Mesodermal cell (in vitro differentiated cells): ENCODE data around the gene C5orf47.

Experiments used
- H3K27ac ChIP-seq: 2 replicates; pipeline ENCODE4 v1.7.0; 2013; ENCODE audit warnings: mild to moderate bottlenecking, low read depth, low read length, moderate library complexity; ENCODE audit not compliant: severe bottlenecking
- H3K36me3 ChIP-seq: 2 replicates; pipeline ENCODE4 v1.7.1; 2013; ENCODE audit warnings: mild to moderate bottlenecking, low read length, moderate library complexity; ENCODE audit not compliant: control insufficient read depth, insufficient read depth
- H3K4me1 ChIP-seq: one replicate; pipeline ENCODE4 v1.7.1; 2013; ENCODE audit warnings: mild to moderate bottlenecking, low read length; ENCODE audit not compliant: insufficient read depth, control insufficient read depth, poor library complexity, severe bottlenecking
- H3K4me3 ChIP-seq: 2 replicates; pipeline ENCODE4 v1.7.0; 2013; ENCODE audit warnings: low read length, control low read depth, mild to moderate bottlenecking; ENCODE audit not compliant: insufficient read depth, poor library complexity, severe bottlenecking; ENCODE audit errors: extremely low read depth
- H3K9me3 ChIP-seq: 2 replicates; pipeline ENCODE4 v1.7.1; 2013; ENCODE audit warnings: mild to moderate bottlenecking, low read length, moderate library complexity; ENCODE audit not compliant: control insufficient read depth
- WGBS, 2 experiments: methylation state at CpG; one replicate each; pipeline ENCODE4 v1.1.5; 2013; ENCODE audit warnings: missing lambda C conversion rate in 2 of 2; ENCODE audit not compliant: insufficient coverage in 2 of 2; 5-methylcytosine and 5-hydroxymethylcytosine counted together

The C5orf47 gene

DNA sequence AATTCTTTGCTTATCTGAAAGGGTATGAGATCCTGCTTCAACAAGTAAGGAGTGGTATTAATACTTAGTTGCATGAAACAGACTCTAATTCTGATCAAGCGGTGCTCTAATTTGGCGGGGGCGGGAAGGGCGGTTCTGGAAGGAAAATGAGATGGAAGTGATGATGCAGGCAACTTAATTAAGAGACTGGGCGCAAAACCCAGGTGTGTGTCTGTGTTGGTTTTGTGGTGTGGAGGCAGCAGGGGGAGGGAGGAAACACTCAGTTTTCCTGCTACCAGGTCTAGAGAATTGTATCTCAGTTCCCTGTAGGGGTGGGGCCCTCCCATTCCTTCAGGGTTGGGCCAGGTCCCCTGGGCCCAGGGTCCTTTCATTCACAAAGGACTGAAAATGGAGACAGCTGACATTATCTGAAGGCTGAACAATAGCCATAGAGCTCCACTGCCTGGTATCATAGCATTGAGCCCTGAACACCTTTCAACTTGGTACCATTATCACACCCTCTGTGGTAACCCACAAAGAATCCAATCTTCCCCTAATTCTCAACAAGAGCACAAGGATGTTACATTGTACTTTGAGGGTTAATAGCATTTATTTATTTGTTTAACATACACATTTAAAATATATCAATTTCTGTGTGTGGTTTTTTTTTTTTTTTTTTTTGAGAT lies 17.2 kb upstream of the C5orf47 start:
- Histone ChIP-seq H3K4me3 (no peak overlapping the region), H3K4me1 (peaks cover 28% of the 10 kb centered on the region), H3K36me3 (no peaks in the 10 kb centered on the region), H3K27ac (no peak overlapping the region), H3K9me3 (no peaks in the 10 kb centered on the region)
- WGBS, 2 experiments: 94 to 95% methylated on average over 5 of the region's 5 CpGs

DNA sequence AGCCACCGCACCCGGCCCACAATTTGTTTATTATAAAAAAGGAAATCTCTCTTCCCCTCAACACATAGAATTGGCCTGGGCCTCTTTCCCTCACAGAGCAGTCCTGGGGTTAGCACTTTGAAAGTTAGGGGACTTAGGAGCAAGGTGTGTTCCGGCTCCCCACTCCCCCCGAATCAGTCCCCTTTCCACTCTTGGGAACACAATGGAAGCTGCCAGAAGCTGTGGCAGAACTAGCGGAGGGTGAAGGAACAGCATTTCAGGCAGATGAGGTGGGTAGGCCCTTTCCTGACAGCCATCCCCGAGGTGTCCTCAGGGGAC lies 16.4 kb upstream of the C5orf47 start:
- WGBS, 2 experiments: 63 to 83% methylated on average over 1 to 2 of the region's 6 CpGs
- H3K27ac ChIP-seq: no peak overlapping the region
- no peak overlapping the region for H3K4me3 ChIP-seq
- no peaks in the 10 kb centered on the region for H3K9me3 ChIP-seq
- H3K36me3 ChIP-seq: no peaks in the 10 kb centered on the region
- H3K4me1 ChIP-seq: peaks cover 28% of the 10 kb centered on the region

DNA sequence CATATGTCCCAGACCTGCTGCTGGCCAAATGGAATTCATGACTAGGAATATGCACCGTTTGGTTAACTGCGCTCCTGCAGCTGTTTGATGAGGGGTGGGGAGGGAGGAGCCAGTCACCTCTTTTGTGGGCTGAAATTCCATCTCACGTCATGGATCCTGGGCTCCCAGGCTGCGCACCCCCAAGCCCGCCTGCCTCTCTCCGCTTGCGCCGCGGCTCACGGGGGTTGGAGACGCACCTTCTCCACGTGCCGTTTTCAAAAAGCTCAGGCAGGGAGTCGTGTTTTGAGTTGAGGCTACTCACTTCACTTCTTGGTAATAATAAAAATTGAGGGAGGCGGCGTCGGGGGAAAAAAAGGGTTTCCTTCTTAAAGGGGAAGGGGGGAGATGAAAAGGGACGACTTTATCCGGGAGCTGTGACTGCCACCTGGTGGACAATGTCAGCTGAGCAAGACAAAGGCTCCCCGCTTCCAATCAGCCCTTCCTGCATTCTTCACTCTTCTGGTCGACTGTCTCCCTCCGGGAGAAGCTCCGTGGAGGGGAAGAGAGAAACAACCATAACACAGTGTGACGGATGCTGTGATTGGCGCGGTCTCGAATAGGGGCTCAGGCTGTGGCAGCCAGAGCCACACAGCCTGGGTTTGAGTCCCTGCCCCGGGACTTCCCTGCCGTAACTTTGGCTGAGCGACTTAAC lies 15.9 kb upstream of the C5orf47 start:
- H3K27ac ChIP-seq: no peak overlapping the region
- H3K36me3 ChIP-seq: no peaks in the 10 kb centered on the region
- no peaks in the 10 kb centered on the region for H3K9me3 ChIP-seq
- peak overlapping the region; percentile 9 for H3K4me3 ChIP-seq
- peaks cover 25% of the 10 kb centered on the region for H3K4me1 ChIP-seq
- 40 to 46% methylated on average over 17 to 22 of the region's 30 CpGs for WGBS, 2 experiments

DNA sequence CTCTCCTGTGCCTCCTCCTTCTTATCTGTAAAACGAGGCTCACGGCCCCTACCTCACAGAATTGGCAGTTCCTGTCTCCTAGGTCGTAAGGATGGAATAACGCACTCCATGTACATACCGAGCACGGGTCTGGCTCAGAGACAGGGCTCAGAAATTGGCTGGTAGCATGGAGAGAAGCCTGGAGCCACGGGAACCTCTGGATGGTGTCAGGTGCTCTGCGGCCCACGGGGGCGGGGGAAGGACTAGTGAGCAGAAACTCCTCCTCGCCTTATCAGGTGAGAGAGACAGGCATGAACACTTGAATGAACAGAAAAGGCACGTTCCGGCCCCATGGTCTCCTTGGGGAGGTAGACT lies 15.4 kb upstream of the C5orf47 start:
- H3K4me3 ChIP-seq: peak overlapping the region; percentile 9
- no peaks in the 10 kb centered on the region for H3K9me3 ChIP-seq
- no peaks in the 10 kb centered on the region for H3K36me3 ChIP-seq
- 54 to 65% methylated on average over 10 to 13 of the region's 13 CpGs for WGBS, 2 experiments
- no peak overlapping the region for H3K27ac ChIP-seq
- H3K4me1 ChIP-seq: peaks cover 22% of the 10 kb centered on the region

DNA sequence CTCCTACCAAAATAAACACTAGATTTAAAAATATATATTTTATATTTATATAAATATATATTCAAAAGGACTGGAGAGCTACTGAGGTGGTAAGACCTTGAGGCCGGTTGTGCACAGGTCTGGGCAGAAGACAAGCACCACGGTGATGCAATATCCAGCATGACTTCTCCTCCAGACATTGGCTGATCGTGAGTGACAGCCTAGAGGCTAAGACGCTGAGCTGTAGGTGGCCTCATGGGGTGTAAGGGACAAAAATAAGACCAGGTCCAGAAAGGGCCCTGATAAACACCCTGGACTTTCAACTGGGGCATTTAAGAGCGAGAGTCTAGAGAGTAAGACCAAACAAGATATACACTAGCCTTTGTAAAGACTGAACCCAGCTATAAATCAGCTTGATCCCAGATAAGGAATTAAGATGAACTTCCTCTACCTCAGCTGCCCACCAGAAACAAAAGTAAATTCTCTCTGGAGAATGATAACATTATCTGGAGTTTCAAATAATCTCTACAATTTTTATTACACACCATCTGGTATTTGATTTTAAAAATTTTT lies 14.2 kb upstream of the C5orf47 start:
- peaks cover 11% of the 10 kb centered on the region for H3K4me1 ChIP-seq
- H3K27ac ChIP-seq: no peak overlapping the region
- no peak overlapping the region for H3K4me3 ChIP-seq
- no peaks in the 10 kb centered on the region for H3K36me3 ChIP-seq
- H3K9me3 ChIP-seq: no peaks in the 10 kb centered on the region
- WGBS, 2 experiments: 77 to 100% methylated on average over 3 to 4 of the region's 5 CpGs

DNA sequence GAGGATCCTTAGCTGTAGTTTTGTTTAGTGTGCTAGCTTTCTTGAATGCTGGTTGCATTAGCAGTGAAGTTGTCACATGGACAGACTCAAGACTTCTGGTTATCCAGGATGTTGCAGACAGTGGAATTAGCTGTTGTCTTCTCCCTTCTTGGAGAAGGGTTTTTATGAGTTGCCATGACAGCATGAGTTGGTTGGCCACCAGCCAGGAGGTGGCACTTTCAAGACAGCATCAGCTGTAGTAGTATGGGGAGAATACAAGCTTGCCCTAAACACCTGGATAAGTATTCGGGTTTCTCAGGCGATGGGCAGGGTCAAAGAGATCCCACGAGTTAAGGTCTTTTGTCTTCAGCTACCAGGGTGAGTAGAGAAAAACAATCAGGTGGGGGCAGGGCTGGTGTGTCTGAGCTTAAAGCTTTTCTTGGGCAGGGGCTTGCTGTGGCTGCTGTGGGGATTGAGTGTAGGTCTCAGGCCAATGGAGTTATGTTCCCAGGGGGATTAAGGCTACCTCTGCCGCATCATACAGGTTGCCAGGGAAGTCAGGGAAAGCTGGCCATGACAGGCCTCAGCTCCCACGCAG lies 7.7 kb upstream of the C5orf47 start:
- no peaks in the 10 kb centered on the region for H3K9me3 ChIP-seq
- no peak overlapping the region for H3K4me3 ChIP-seq
- 59 to 63% methylated on average over 4 to 5 of the region's 5 CpGs for WGBS, 2 experiments
- H3K4me1 ChIP-seq: no peaks in the 10 kb centered on the region
- H3K27ac ChIP-seq: no peak overlapping the region
- H3K36me3 ChIP-seq: no peaks in the 10 kb centered on the region

DNA sequence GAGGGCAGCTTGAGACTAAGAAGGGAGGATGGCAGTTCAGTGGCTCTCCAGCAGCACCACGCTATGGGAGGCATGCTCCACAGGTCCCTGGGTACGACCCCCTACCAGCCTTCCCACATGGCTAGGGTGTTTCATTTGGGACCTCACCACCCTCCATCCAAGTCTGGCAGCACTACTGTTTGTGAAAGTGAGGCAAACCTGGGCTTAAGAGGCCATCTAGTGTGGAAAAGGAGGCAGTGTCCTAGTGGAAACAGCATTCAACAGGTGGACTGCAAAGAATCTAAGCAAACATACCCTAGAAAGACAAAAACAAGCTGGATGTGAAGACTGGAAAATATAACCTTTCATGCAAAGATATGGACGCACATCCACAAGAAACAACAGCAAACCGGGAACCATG lies 4.8 kb upstream of the C5orf47 start:
- Histone ChIP-seq H3K4me1 (no peaks in the 10 kb centered on the region), H3K36me3 (no peaks in the 10 kb centered on the region), H3K27ac (no peak overlapping the region), H3K9me3 (no peaks in the 10 kb centered on the region), H3K4me3 (no peak overlapping the region)
- WGBS, 2 experiments: 20 to 74% methylated on average over 1 to 4 of the region's 4 CpGs

DNA sequence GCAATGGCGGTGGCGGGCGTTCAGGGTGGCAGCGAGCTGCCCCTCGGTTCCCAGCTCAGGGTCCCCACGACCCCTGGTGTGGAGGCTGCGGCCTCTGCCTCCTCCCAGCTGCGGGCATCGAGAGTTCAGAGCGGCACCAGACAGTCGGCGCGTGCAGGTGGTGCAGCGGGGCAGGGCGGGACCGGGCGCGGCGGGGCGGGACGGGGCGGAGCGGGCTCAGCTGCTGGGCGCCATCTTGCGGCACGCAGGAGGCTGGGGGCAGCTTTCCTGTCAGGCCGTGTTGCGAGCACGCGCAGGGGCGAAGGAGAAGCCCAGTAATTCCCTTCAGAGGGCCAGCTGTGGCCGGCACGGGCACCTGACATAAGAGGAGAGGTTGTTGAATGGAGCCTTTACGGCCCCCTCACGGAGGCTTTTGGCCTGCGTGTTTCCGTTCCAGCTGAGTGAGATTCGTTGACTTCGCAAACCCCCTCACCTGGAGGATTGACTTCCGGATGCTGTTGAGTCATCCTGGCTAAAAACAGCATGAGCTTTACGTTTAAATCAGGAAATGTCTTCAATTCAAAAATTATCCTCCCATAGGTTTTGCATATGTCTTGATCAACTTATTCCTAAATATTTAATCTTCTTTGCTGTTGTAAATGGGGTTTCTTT lies 587 bp downstream of the C5orf47 start:
- Histone ChIP-seq H3K27ac (no peak overlapping the region), H3K4me3 (no peak overlapping the region), H3K9me3 (no peaks in the 10 kb centered on the region), H3K36me3 (no peaks in the 10 kb centered on the region), H3K4me1 (no peaks in the 10 kb centered on the region)
- WGBS, 2 experiments: 96 to 97% methylated on average over 17 to 40 of the region's 41 CpGs

DNA sequence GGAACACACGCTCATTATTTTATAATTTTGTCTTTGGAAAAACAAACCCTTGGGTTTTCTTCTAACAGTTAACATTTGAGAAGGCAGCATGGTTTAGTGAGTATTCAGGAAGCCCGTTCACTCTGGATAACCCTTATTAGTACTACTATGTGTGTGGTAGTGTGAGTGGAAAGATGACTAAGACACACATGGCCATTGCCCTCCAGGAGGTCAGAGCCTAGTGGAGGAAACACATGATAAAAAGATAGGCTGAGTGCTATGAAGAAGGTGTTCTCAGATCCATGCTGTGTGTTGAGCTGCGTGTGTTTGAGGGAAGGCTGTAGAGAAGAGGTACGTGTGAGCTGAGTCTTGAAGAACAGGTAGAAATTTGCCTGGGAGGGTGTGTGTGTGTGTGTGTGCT lies 8.4 kb downstream of the C5orf47 start:
- H3K4me1 ChIP-seq: no peaks in the 10 kb centered on the region
- H3K4me3 ChIP-seq: no peak overlapping the region
- no peaks in the 10 kb centered on the region for H3K36me3 ChIP-seq
- H3K27ac ChIP-seq: no peak overlapping the region
- H3K9me3 ChIP-seq: no peaks in the 10 kb centered on the region
- WGBS, 2 experiments: 82 to 89% methylated on average over 3 to 4 of the region's 4 CpGs

DNA sequence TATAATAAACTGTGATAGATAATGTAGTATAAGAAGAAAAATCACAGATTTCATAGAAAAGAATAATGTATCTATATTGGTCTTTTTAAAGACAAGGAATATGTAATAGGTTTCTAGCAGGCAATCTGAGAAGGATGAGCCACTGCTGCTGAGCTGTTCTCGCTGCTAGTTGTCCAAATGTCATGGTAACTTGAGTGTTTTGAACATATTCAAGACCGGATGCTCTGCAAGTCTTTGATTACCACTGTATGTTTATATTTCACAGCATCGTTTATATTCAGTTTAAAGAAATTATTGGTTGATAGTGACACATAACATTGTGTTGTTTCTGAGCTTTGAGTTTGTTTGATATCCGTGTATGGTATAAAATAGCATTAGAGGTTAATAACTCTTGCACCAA lies 9.6 kb downstream of the C5orf47 start:
- Histone ChIP-seq H3K27ac (no peak overlapping the region), H3K36me3 (no peaks in the 10 kb centered on the region), H3K4me3 (no peak overlapping the region), H3K4me1 (no peaks in the 10 kb centered on the region), H3K9me3 (no peaks in the 10 kb centered on the region)
- whole genome bisulfite sequencing, 2 experiments: 100% methylated on average over 1 of the region's 4 CpGs
